Ovary (tissue), 9 donors: ENCODE results near the gene PDK2. TPM values are rescaled to one million over a fixed set of nuclear protein-coding genes. Genes with fewer than 3 reads are reported as not detected.
A peak's percentile ranks its signal among the peaks of the same experiment; 100 is the strongest.

Experiments used
- DNase-seq, 5 donors: peaks; one replicate each; pipeline ENCODE4 v3.0.0-alpha.2; 2019 to 2020
- H3K27ac ChIP-seq, 2 donors: fragments of 200-600 bp; one replicate each; pipeline versions ENCODE4 v1.5.1 to v1.8.0; 2019 to 2022
- H3K27me3 ChIP-seq: fragments of 200-600 bp; one replicate; pipeline ENCODE4 v1.8.0; 2022
- H3K36me3 ChIP-seq: fragments of 200-600 bp; sonication (generic); one replicate; pipeline ENCODE4 v1.5.1; 2019
- H3K4me1 ChIP-seq: one replicate; pipeline ENCODE4 v1.8.1; 2013; ENCODE audit warnings: mild to moderate bottlenecking, moderate library complexity; ENCODE audit not compliant: insufficient read depth
- H3K4me3 ChIP-seq: fragments of 200-600 bp; sonication (generic); one replicate; pipeline ENCODE4 v1.5.1; 2017
- H3K9me3 ChIP-seq, 2 donors: fragments of 200-600 bp in 1 of 2; sonication (generic) in 1 of 2; one replicate each; pipeline versions ENCODE4 v1.5.1 to v1.8.1; 2013 to 2019; ENCODE audit warnings: mild to moderate bottlenecking in 1 of 2, moderate library complexity in 1 of 2
- EP300 ChIP-seq: sonication (generic); formaldehyde crosslinking; IDR thresholded peaks from one replicate; pipeline ENCODE4 v1.6.1; 2017; ENCODE audit warnings: antibody characterized with exemption
- POLR2A ChIP-seq: fragments of 450-650 bp; IDR thresholded peaks from one replicate; pipeline ENCODE4 v1.6.1; 2017; ENCODE audit warnings: antibody characterized with exemption, mild to moderate bottlenecking, moderate library complexity
- WGBS, 3 donors: extraction: QIAGEN DNeasy Blood & Tissue Kit in 1 of 3; methylation state at CpG; one replicate each; pipeline versions ENCODE4 v1.1.5 to v1.1.7; 2013 to 2017; 5-methylcytosine and 5-hydroxymethylcytosine counted together
- intact Hi-C, 4 donors: fragments of 100-400 bp; cut with DNase I; formaldehyde crosslinking; loops; one replicate each; pipeline versions ENCODE4 v1.11.0 to v1.15.1; 2022 to 2023
- polyA plus RNA-seq, 2 donors: library from polyadenylated mRNA; stranded (reverse); fragments of 200-250 nt in 1 of 2; fragments of 350-450 nt in 1 of 2; fragmentation: Illumina TruSeq in 1 of 2; extraction: RNeasy Lipid Tissue Mini Kit (QIAGEN cat#74804) in 1 of 2; gene quantifications; one replicate each; pipeline ENCODE4 v1.2.3, GENCODE V29; 2013 to 2014
- total RNA-seq, 7 donors: library from RNA; depleted of rRNA in 2 of 7; stranded (reverse); fragments of >200 nt in 2 of 7; fragmentation: NEBNext Ultra II Directional in 3 of 7; extraction: Animal tissue kit (Norgen Biotek cat#: 25700) in 3 of 7; gene quantifications; one replicate each; pipeline versions ENCODE4 v1.1.0 to v1.2.4, GENCODE V29; 2016 to 2023
- TF ChIP-seq, protein P1 (sequence below), 3 donors: fragments of 450-650 bp in 2 of 3; fragments of 200-600 bp in 1 of 3; IDR thresholded peaks; one replicate each; pipeline versions ENCODE4 v1.5.1 to v1.8.0; 2016 to 2022; ENCODE audit warnings: antibody characterized with exemption in 3 of 3, mild to moderate bottlenecking in 1 of 3
- donor health status: DM: no; HTN: no; CAD: no; lungs with moderate emphysema.
- donor health status: DM: no; HTN: no; CAD: no.
- donor health status: Bipolar disorder and iron deficiency.
- donor health status: DM: yes; HTN: yes; CAD: no.
- donor health status: DM: no; HTN: no; CAD: no.
- donor health status: DM: yes; HTN: yes; CAD: no.

Gene PDK2
- total and polyA plus RNA-seq, 9 donors: 36.5 to 83.2 (median 54.7) TPM

DNA sequence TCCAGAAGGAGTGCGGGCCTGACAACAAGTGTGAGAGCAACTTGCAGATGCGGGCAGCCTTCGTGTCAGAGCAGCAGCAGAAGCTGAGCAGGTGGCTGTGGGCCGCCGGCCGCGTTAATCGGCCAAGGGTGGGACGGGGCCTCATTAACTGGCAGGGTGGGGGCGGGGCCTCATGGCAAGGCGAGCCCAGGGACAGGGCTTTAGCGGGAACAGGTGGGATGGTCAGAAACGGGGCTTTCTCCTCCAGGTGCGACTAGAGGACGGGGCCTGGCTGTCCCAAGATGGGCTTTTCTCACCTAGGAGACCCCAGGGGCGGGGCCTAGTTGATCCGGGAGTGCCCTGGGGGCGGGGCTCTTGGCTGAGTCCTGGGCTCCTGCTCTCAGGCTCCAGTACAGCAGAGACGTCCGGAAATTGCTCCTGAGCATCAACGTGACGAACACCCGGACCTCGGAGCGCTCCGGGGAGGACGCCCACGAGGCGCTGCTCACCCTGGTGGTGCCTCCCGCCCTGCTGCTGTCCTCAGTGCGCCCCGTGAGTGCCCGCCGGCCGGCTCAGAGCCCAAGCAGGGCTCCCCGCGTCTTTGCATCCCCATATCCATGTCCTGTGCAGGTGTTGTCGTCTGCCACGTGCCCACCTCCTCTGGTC is 18.4 kb upstream of the PDK2 start:
- no peaks in the 10 kb centered on the region for H3K36me3 ChIP-seq
- no peaks in the 10 kb centered on the region for H3K9me3 ChIP-seq
- H3K27ac ChIP-seq: no peak overlapping the region
- no peaks in the 10 kb centered on the region for H3K4me1 ChIP-seq
- H3K4me3 ChIP-seq: no peak overlapping the region
- intact Hi-C loops: no loop called here
- no peaks in the 10 kb centered on the region for H3K27me3 ChIP-seq
- DNase-seq: no peak
- TF ChIP-seq EP300: no peak
- no peak for TF ChIP-seq POLR2A
- TF ChIP-seq, protein P1, sequence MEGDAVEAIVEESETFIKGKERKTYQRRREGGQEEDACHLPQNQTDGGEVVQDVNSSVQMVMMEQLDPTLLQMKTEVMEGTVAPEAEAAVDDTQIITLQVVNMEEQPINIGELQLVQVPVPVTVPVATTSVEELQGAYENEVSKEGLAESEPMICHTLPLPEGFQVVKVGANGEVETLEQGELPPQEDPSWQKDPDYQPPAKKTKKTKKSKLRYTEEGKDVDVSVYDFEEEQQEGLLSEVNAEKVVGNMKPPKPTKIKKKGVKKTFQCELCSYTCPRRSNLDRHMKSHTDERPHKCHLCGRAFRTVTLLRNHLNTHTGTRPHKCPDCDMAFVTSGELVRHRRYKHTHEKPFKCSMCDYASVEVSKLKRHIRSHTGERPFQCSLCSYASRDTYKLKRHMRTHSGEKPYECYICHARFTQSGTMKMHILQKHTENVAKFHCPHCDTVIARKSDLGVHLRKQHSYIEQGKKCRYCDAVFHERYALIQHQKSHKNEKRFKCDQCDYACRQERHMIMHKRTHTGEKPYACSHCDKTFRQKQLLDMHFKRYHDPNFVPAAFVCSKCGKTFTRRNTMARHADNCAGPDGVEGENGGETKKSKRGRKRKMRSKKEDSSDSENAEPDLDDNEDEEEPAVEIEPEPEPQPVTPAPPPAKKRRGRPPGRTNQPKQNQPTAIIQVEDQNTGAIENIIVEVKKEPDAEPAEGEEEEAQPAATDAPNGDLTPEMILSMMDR (IDR thresholded peaks at IDR 0.05): no peak
- 76 to 82% (median 76%) methylated on average over 31 to 39 of the region's 39 CpGs for WGBS, 3 donors

DNA sequence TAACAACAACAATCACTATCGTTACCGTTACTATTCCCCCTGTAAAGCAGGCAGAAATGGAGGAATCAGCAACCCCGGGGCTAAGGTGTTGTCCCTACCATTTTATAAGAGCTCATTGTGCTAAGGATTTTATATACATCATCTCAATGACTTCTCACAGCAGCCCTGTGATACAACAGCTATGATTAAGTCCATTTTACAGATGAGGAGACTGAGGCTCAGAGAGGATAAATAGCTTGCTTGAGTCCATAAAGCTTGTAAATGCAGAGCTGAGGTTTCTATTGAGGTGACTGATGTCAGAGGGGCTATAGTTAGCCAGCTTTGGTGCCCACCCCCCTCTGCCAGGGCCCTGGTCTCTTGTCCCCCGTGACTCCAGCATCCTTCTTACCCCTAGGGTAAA is 16.7 kb upstream of the PDK2 start:
- no peak overlapping the region for H3K4me3 ChIP-seq
- WGBS, 3 donors: 93 to 97% (median 93%) methylated on average over 4 of the region's 4 CpGs
- TF ChIP-seq, protein P1 (IDR thresholded peaks at IDR 0.05): no peak
- TF ChIP-seq EP300 (no peak), POLR2A (no peak)
- no peaks in the 10 kb centered on the region for H3K4me1 ChIP-seq
- H3K36me3 ChIP-seq: peaks cover 2% of the 10 kb centered on the region
- no peak for DNase-seq
- H3K9me3 ChIP-seq: no peaks in the 10 kb centered on the region
- no peaks in the 10 kb centered on the region for H3K27me3 ChIP-seq
- no peak overlapping the region for H3K27ac ChIP-seq
- intact Hi-C loops: no loop called here

DNA sequence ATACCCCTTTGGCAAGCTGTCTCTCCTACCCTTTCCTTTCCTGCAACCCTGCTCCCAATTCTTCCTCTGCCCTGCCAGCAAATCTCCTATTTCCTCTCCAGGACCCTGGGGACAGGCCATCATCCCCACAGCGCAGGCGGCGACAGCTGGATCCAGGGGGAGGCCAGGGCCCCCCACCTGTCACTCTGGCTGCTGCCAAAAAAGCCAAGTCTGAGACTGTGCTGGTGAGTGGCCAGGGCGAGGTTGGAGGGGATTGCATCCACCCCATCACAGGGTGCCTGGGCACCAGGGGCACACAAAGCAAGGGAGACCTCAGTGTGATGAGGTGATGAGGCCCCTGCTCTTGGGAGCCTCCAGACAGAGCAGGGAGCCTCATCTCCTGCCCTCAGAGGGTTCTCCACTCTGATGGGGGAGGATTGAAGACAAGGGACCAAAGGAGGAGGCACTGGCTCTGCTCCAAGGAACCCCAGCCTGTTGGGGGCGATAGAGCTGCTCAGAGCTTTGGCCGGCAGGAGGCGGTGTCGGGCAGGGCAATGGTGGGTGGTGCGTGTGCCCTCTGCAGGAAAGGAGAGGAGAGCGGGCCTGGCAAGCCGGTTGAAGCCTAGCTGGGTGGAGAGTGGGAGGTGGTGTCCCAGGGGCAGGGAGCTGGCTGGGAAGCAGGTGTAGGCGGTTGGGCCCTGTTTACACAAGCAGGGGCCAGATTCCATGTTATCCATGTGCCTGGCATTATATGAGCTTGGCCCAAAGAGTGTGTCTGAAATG is 15.6 kb upstream of the PDK2 start:
- intact Hi-C loops: no loop called here

DNA sequence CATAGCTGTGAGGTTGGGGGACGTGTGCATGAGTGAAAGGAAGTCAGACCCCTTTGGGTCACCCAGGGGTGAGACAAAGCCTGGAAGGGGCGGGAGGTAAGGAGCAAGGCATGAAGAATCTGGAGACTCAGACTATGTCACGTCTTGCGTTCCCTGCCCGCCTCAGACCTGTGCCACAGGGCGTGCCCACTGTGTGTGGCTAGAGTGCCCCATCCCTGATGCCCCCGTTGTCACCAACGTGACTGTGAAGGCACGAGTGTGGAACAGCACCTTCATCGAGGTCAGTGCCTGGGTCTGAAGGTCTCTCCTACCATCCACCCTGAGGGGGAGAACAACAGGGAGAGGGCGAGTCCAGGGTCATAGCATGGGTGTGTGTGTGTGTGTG is 15.1 kb upstream of the PDK2 start:
- H3K9me3 ChIP-seq: no peaks in the 10 kb centered on the region
- peaks cover 2% of the 10 kb centered on the region for H3K36me3 ChIP-seq
- 82 to 91% (median 88%) methylated on average over 11 of the region's 11 CpGs for whole genome bisulfite sequencing, 3 donors
- DNase-seq: no peak
- TF ChIP-seq EP300: no peak
- no peak for TF ChIP-seq POLR2A
- TF ChIP-seq, protein P1 (IDR thresholded peaks at IDR 0.05): no peak
- H3K4me1 ChIP-seq: no peaks in the 10 kb centered on the region
- no peak overlapping the region for H3K4me3 ChIP-seq
- intact Hi-C loops: no loop called here
- H3K27ac ChIP-seq: no peak overlapping the region
- no peaks in the 10 kb centered on the region for H3K27me3 ChIP-seq

More for the DNA sequence above, 15.6 kb upstream of the PDK2 start:
- TF ChIP-seq POLR2A (no peak), EP300 (no peak)
- TF ChIP-seq, protein P1 (IDR thresholded peaks at IDR 0.05): no peak
- no peak overlapping the region for H3K27ac ChIP-seq
- H3K4me1 ChIP-seq: no peaks in the 10 kb centered on the region
- H3K36me3 ChIP-seq: peaks cover 2% of the 10 kb centered on the region
- no peaks in the 10 kb centered on the region for H3K9me3 ChIP-seq
- 77 to 78% (median 77%) methylated on average over 12 of the region's 12 CpGs for WGBS, 3 donors
- no peak overlapping the region for H3K4me3 ChIP-seq
- peak in 1 of 5 donors; percentile 43 for DNase-seq
- no peaks in the 10 kb centered on the region for H3K27me3 ChIP-seq
